Keratinocyte (primary cell): ENCODE results near the gene RAD23B. TPM values are rescaled to one million over a fixed set of nuclear protein-coding genes. Genes with fewer than 3 reads are reported as not detected.

ENCODE experiments used
- DNase-seq: peaks from one replicate; pipeline ENCODE4 v3.0.0-alpha.2; 2011; ENCODE audit warnings: low read depth, missing footprints, low spot score
- FAIRE-seq: peaks from 2 replicates; lab custom pipeline; 2011; peaks lifted over from hg19 to GRCh38; lab: Jason Lieb, UNC
- H2AFZ ChIP-seq: 2 replicates; pipeline ENCODE4 v1.6.0; 2012; ENCODE audit warnings: low read length, control low read depth, inconsistent platforms; ENCODE audit not compliant: control insufficient read depth
- H3K27ac ChIP-seq: 2 replicates; pipeline ENCODE4 v1.5.1; 2011; ENCODE audit warnings: low read length; ENCODE audit not compliant: control insufficient read depth, insufficient read depth
- H3K27me3 ChIP-seq: 3 replicates; pipeline ENCODE4 v1.6.0; 2011; ENCODE audit warnings: low read length; ENCODE audit not compliant: control insufficient read depth, insufficient read depth; ENCODE audit errors: extremely low read depth
- H3K36me3 ChIP-seq, 2 experiments: 2 replicates in 1 of 2; 3 replicates in 1 of 2; pipeline ENCODE4 v1.5.1; 2011; ENCODE audit warnings: low read length in 2 of 2, mild to moderate bottlenecking in 1 of 2; ENCODE audit not compliant: control insufficient read depth in 2 of 2, insufficient read depth in 2 of 2; ENCODE audit errors: extremely low read depth in 1 of 2
- H3K4me1 ChIP-seq: 3 replicates; pipeline ENCODE4 v1.5.1; 2011; ENCODE audit warnings: low read length; ENCODE audit not compliant: control insufficient read depth, insufficient read depth; ENCODE audit errors: extremely low read depth
- H3K4me2 ChIP-seq: 3 replicates; pipeline ENCODE4 v1.6.0; 2011; ENCODE audit warnings: low read depth, low read length; ENCODE audit not compliant: control insufficient read depth, insufficient read depth; ENCODE audit errors: extremely low read depth
- H3K4me3 ChIP-seq, 3 experiments: fragments of 200-600 bp in 1 of 3; sonication (generic) in 1 of 3; 2 replicates in 2 of 3; 3 replicates in 1 of 3; pipeline ENCODE4 v1.5.1; 2011 to 2016; ENCODE audit warnings: low read length in 3 of 3, mild to moderate bottlenecking in 3 of 3, control low read depth in 2 of 3, inconsistent platforms in 1 of 3, low read depth in 1 of 3, mixed read lengths in 1 of 3, mixed run types in 1 of 3, moderate library complexity in 1 of 3; ENCODE audit not compliant: control insufficient read depth in 2 of 3, insufficient read depth in 2 of 3; ENCODE audit errors: extremely low read depth in 1 of 3
- H3K79me2 ChIP-seq: 2 replicates; pipeline ENCODE4 v1.6.0; 2012; ENCODE audit warnings: low read length; ENCODE audit not compliant: control insufficient read depth, insufficient read depth
- H3K9ac ChIP-seq: 3 replicates; pipeline ENCODE4 v1.6.0; 2011; ENCODE audit warnings: low read length; ENCODE audit not compliant: control insufficient read depth, insufficient read depth; ENCODE audit errors: extremely low read depth
- H3K9me1 ChIP-seq: 3 replicates; pipeline ENCODE4 v1.6.0; 2011; ENCODE audit warnings: low read length; ENCODE audit not compliant: control insufficient read depth, insufficient read depth; ENCODE audit errors: extremely low read depth
- H3K9me3 ChIP-seq: 2 replicates; pipeline ENCODE4 v1.5.1; 2012; ENCODE audit warnings: low read depth, low read length; ENCODE audit not compliant: control insufficient read depth
- H4K20me1 ChIP-seq: 3 replicates; pipeline ENCODE4 v1.6.0; 2011; ENCODE audit warnings: low read length; ENCODE audit not compliant: control insufficient read depth, insufficient read depth; ENCODE audit errors: extremely low read depth
- EZH2 ChIP-seq: IDR thresholded peaks from one replicate; pipeline ENCODE4 v1.6.1; 2012; ENCODE audit warnings: inconsistent platforms, mild to moderate bottlenecking, low read length, moderate library complexity
- dilution Hi-C: fragments of 300-500 bp; cut with MboI; formaldehyde crosslinking; loops from one replicate; pipeline ENCODE4 v1.7.0; 2020; ENCODE audit warnings: low sequenced_read_pairs; ENCODE audit not compliant: extremely low pct_ligation_motif_present
- polyA plus RNA-seq, 5 experiments: library from polyadenylated mRNA; depleted of rRNA in 3 of 5; stranded (reverse) in 3 of 5; stranded (forward) in 1 of 5; unstranded in 1 of 5; fragments of >200 nt; gene quantifications; 1 replicate in 1 of 5; 2 replicates in 3 of 5; 3 replicates in 1 of 5; pipeline versions ENCODE4 v1.2.1 to v1.2.3, GENCODE V29; 2011 to 2012; ENCODE audit warnings: missing spikeins in 2 of 5, low read depth in 1 of 5, low replicate concordance in 1 of 5
- TF ChIP-seq, protein P1 (sequence below), 3 experiments: IDR thresholded peaks in 1 of 3; conservative IDR thresholded peaks in 1 of 3; optimal IDR thresholded peaks in 1 of 3; 2 replicates in 2 of 3; 3 replicates in 1 of 3; pipeline versions ENCODE3 to v1.5.1; 2011; ENCODE audit warnings: low read length in 3 of 3, mild to moderate bottlenecking in 3 of 3, moderate library complexity in 2 of 3, control low read depth in 1 of 3, inconsistent platforms in 1 of 3; ENCODE audit not compliant: insufficient read depth in 2 of 3; ENCODE audit errors: extremely low read depth in 1 of 3

The RAD23B gene
- polyA plus RNA-seq, 1 donor (not counting 4 experiments of a cell fraction or from before 2014, with no cell fraction given): 168 TPM

DNA sequence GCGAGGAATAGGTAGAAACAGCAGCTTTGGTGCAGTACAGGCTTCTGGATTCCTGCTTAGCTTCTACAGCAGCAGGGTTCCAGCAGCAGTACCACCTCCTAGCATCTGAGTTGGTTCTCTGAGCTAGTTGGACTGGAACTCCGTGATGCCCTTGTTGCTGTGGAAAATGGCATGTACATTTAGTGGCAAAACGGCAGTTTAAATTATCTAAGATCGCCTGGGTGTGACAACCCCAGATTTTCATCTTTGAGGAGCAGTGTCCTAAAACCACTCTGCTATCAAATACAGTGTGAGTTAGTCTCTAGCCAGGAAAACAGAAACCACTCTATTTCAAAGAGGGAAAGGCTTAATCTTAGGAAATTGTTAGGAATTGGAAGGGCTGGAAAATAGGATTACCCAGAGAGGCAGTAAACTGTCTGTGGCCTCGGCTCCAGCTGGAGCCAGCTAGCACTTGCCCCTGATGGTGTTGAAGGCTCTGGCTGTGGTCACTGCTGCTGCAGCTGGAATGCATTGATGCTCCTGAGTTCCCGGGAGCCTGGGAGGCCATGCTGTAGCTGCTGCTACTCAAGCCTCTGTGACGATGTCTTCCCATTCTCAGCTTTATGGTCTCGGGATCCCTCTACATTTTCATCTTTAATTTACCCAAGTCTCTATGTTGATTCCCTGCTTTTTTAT, 29.4 kb downstream of the RAD23B start:
- Histone ChIP-seq H3K27ac (no peak overlapping the region), H3K4me3 (no peak overlapping the region), H4K20me1 (peaks cover 14% of the 10 kb centered on the region), H3K9me3 (no peaks in the 10 kb centered on the region), H3K36me3 (peaks cover 20 to 21% of the 10 kb centered on the region in 2 experiments), H3K79me2 (peaks cover 86% of the 10 kb centered on the region), H3K27me3 (no peaks in the 10 kb centered on the region), H3K9me1 (no peaks in the 10 kb centered on the region), H3K4me2 (no peak overlapping the region), H3K9ac (no peak overlapping the region), H3K4me1 (peaks cover 4% of the 10 kb centered on the region), H2AFZ (no peak overlapping the region)
- no peak for FAIRE-seq
- no peak for TF ChIP-seq EZH2
- TF ChIP-seq, protein P1, sequence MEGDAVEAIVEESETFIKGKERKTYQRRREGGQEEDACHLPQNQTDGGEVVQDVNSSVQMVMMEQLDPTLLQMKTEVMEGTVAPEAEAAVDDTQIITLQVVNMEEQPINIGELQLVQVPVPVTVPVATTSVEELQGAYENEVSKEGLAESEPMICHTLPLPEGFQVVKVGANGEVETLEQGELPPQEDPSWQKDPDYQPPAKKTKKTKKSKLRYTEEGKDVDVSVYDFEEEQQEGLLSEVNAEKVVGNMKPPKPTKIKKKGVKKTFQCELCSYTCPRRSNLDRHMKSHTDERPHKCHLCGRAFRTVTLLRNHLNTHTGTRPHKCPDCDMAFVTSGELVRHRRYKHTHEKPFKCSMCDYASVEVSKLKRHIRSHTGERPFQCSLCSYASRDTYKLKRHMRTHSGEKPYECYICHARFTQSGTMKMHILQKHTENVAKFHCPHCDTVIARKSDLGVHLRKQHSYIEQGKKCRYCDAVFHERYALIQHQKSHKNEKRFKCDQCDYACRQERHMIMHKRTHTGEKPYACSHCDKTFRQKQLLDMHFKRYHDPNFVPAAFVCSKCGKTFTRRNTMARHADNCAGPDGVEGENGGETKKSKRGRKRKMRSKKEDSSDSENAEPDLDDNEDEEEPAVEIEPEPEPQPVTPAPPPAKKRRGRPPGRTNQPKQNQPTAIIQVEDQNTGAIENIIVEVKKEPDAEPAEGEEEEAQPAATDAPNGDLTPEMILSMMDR (optimal IDR thresholded peaks at IDR 0.05 in 1 of 3, IDR thresholded peaks at IDR 0.05 in 1 of 3, conservative IDR thresholded peaks at IDR 0.05 in 1 of 3; ENCODE audit: extremely low read depth in 1 of 3, insufficient read depth in 2 of 3, low read length in 3 of 3): no peak
- no peak for DNase-seq
- dilution Hi-C loops: loop anchor here (25.0 kb wide), 1 partner anchor 100 kb away; no protein-coding TSS in a partner anchor

DNA sequence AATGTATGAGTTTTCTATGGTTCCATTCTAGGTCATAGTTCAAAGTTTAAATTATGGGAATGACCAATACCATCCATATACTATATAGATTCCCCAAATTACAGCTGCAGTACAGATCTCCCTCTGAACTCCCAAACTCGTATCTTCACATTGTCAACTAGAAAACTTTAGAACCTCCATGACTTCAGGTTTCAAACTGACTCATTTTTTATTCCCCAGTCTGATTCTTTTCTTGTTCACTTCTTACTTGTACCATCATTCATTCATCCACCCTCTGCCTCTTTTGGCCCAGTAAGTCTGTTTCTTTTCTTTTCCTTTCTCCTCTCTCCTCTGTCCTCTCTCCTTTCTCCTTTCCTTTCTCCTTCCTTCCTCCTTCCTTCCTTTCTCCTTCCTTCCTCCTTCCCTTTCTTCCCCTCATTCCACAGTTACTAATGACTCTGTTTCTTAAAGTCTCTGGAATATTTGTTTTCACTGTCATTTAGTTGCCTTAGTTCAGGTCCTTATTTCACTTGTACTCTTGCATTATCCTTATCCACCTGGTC, 30.5 kb downstream of the RAD23B start:
- Histone ChIP-seq H3K27me3 (no peaks in the 10 kb centered on the region), H3K9me3 (no peaks in the 10 kb centered on the region), H3K27ac (no peak overlapping the region), H3K9me1 (no peaks in the 10 kb centered on the region), H2AFZ (no peak overlapping the region), H3K4me1 (peaks cover 4% of the 10 kb centered on the region), H3K4me3 (no peak overlapping the region), H3K9ac (no peak overlapping the region), H3K36me3 (peaks cover 16 to 20% of the 10 kb centered on the region in 2 experiments), H3K4me2 (no peak overlapping the region), H3K79me2 (peaks cover 88% of the 10 kb centered on the region), H4K20me1 (peaks cover 14% of the 10 kb centered on the region)
- dilution Hi-C loops: loop anchor here (25.0 kb wide), 1 partner anchor 101 kb away; no protein-coding TSS in a partner anchor
- no peak for TF ChIP-seq EZH2
- TF ChIP-seq, protein P1 (optimal IDR thresholded peaks at IDR 0.05 in 1 of 3, IDR thresholded peaks at IDR 0.05 in 1 of 3, conservative IDR thresholded peaks at IDR 0.05 in 1 of 3; ENCODE audit: extremely low read depth in 1 of 3, insufficient read depth in 2 of 3, low read length in 3 of 3): no peak
- no peak for FAIRE-seq
- DNase-seq: no peak
